KMS-11 (cell line): ENCODE results near the gene CRTAP.

ENCODE experiments used
- H2AFZ ChIP-seq: fragments of 200-600 bp; sonication (generic); 2 replicates; pipeline ENCODE4 v1.6.1; 2016; ENCODE audit warnings: antibody characterized with exemption, mixed run types, low read depth
- H3K27ac ChIP-seq: fragments of 200-600 bp; sonication (generic); 2 replicates; pipeline ENCODE4 v1.6.1; 2016; ENCODE audit warnings: mild to moderate bottlenecking, mixed run types
- H3K27me3 ChIP-seq: fragments of 200-600 bp; sonication (generic); 2 replicates; pipeline ENCODE4 v1.6.1; 2017; ENCODE audit warnings: mild to moderate bottlenecking, low read depth, mixed run types, moderate library complexity; ENCODE audit not compliant: insufficient read depth
- H3K36me3 ChIP-seq: fragments of 200-600 bp; sonication (generic); 2 replicates; pipeline ENCODE4 v1.6.1; 2017; ENCODE audit warnings: mild to moderate bottlenecking, mixed run types; ENCODE audit not compliant: insufficient read depth
- H3K4me1 ChIP-seq: fragments of 200-600 bp; sonication (generic); 2 replicates; pipeline ENCODE4 v1.6.1; 2016; ENCODE audit warnings: mild to moderate bottlenecking, low read depth, mixed run types; ENCODE audit not compliant: poor library complexity, severe bottlenecking
- H3K4me2 ChIP-seq: fragments of 200-600 bp; sonication (generic); 2 replicates; pipeline ENCODE4 v1.7.0; 2016; ENCODE audit warnings: mild to moderate bottlenecking, mixed run types
- H3K4me3 ChIP-seq: fragments of 200-600 bp; sonication (generic); IDR thresholded peaks from 2 replicates; pipeline ENCODE4 v1.6.1; 2017; ENCODE audit warnings: low read depth, low read length, mixed read lengths; ENCODE audit not compliant: insufficient read depth
- H3K79me2 ChIP-seq: fragments of 200-600 bp; sonication (generic); 2 replicates; pipeline ENCODE4 v1.6.1; 2016; ENCODE audit warnings: low read depth, mixed run types; ENCODE audit not compliant: insufficient read depth
- H3K9ac ChIP-seq: fragments of 200-600 bp; sonication (generic); 2 replicates; pipeline ENCODE4 v1.6.1; 2016; ENCODE audit warnings: mild to moderate bottlenecking, mixed run types
- H4K20me1 ChIP-seq: fragments of 200-600 bp; sonication (generic); 2 replicates; pipeline ENCODE4 v1.6.1; 2016; ENCODE audit warnings: mild to moderate bottlenecking, mixed run types; ENCODE audit not compliant: insufficient read depth
- CTCF ChIP-seq: fragments of 200-600 bp; sonication (generic); conservative IDR thresholded peaks from 2 replicates; pipeline ENCODE4 v1.6.1; 2017; ENCODE audit warnings: low read depth, mild to moderate bottlenecking, antibody characterized with exemption, low read length, moderate library complexity, mixed read lengths

The CRTAP gene

GRCh38 chr3:33149342-33149741, 35.5 kb downstream of the CRTAP start:
- no peaks in the 10 kb centered on the region for H3K27me3 ChIP-seq
- no peaks in the 10 kb centered on the region for H3K36me3 ChIP-seq
- H3K27ac ChIP-seq = no peak overlapping the region
- H3K4me1 ChIP-seq = no peaks in the 10 kb centered on the region
- H4K20me1 ChIP-seq = no peaks in the 10 kb centered on the region
- H3K9ac ChIP-seq = no peak overlapping the region
- no peak overlapping the region for H3K4me3 ChIP-seq
- no peak for TF ChIP-seq CTCF
- no peaks in the 10 kb centered on the region for H3K79me2 ChIP-seq
- no peak overlapping the region for H3K4me2 ChIP-seq
- no peak overlapping the region for H2AFZ ChIP-seq

- Histone ChIP-seq H3K27me3 (no peaks in the 10 kb centered on the region), H3K4me1 (no peaks in the 10 kb centered on the region), H3K4me3 (no peak overlapping the region), H2AFZ (no peak overlapping the region), H3K79me2 (no peaks in the 10 kb centered on the region), H3K27ac (no peak overlapping the region), H3K4me2 (no peak overlapping the region), H3K9ac (no peak overlapping the region), H3K36me3 (no peaks in the 10 kb centered on the region), H4K20me1 (no peaks in the 10 kb centered on the region)
- no peak for TF ChIP-seq CTCF
These were observed 38.8 kb downstream of the CRTAP start for GRCh38 chr3:33152363-33153360.

- Histone ChIP-seq H3K9ac (no peak overlapping the region), H3K4me3 (no peak overlapping the region), H3K79me2 (no peaks in the 10 kb centered on the region), H3K27ac (no peak overlapping the region), H3K4me1 (no peaks in the 10 kb centered on the region), H3K27me3 (no peaks in the 10 kb centered on the region), H2AFZ (no peak overlapping the region), H3K36me3 (no peaks in the 10 kb centered on the region), H4K20me1 (no peaks in the 10 kb centered on the region), H3K4me2 (no peak overlapping the region)
- no peak for TF ChIP-seq CTCF
These were observed 40.0 kb downstream of the CRTAP start for GRCh38 chr3:33153782-33154181.

GRCh38 chr3:33155301-33155700, 41.5 kb downstream of the CRTAP start:
- H2AFZ ChIP-seq = no peak overlapping the region
- no peaks in the 10 kb centered on the region for H4K20me1 ChIP-seq
- no peak overlapping the region for H3K27ac ChIP-seq
- no peaks in the 10 kb centered on the region for H3K4me1 ChIP-seq
- no peak overlapping the region for H3K4me2 ChIP-seq
- H3K79me2 ChIP-seq = no peaks in the 10 kb centered on the region
- no peaks in the 10 kb centered on the region for H3K36me3 ChIP-seq
- H3K4me3 ChIP-seq = no peak overlapping the region
- H3K9ac ChIP-seq = no peak overlapping the region
- H3K27me3 ChIP-seq = no peaks in the 10 kb centered on the region
- no peak for TF ChIP-seq CTCF
